ENCODE results near the gene PGM2.

The PGM2 gene

GRCh38 chr4:37827030-37827685 lies 672 bp downstream of the PGM2 start:
- H3K27ac ChIP-seq (ENCODE audit: low read length): no peak overlapping the region
- no peaks in the 10 kb centered on the region for H3F3A ChIP-seq (ENCODE audit: insufficient read depth, low read length)
- H3K4me2 ChIP-seq (ENCODE audit: low read depth, low read length): peak overlapping the region; percentile 79
- no peaks in the 10 kb centered on the region for H3K9me3 ChIP-seq (replicated peaks; ENCODE audit: insufficient read depth, low read length)
- H3K9me2 ChIP-seq (replicated peaks; ENCODE audit: insufficient read depth, low read length): no peaks in the 10 kb centered on the region
- H3K36me3 ChIP-seq (replicated peaks; ENCODE audit: insufficient read depth, low read length): no peaks in the 10 kb centered on the region
- H3K4me1 ChIP-seq (ENCODE audit: low read length): peaks cover 9% of the 10 kb centered on the region; the same call in 1 of the 2 replicates
- peaks cover 13% of the 10 kb centered on the region for H3K79me2 ChIP-seq (ENCODE audit: low read length)
- peak overlapping the region; percentile 84 for H3K4me3 ChIP-seq (ENCODE audit: low read length)
- peak overlapping the region; percentile 94 for H2AFZ ChIP-seq (ENCODE audit: low read length)
- H4K20me1 ChIP-seq (ENCODE audit: insufficient read depth, low read length): no peaks in the 10 kb centered on the region
- TF ChIP-seq EZH2phosphoT487 (IDR thresholded peaks at IDR 0.05; ENCODE audit: low read length) (no peak), CTCF (IDR thresholded peaks at IDR 0.05; ENCODE audit: low read length) (no peak), EZH2 (optimal IDR thresholded peaks at IDR 0.05; ENCODE audit: low read depth, low read length) (no peak)
- peak; percentile 6 for DNase-seq
- no peaks in the 10 kb centered on the region for H3K27me3 ChIP-seq (replicated peaks; ENCODE audit: insufficient read depth, low read length)
- peak overlapping the region; percentile 59 for H3K9ac ChIP-seq (ENCODE audit: low read length)

- H3K27me3 ChIP-seq (replicated peaks; ENCODE audit: insufficient read depth, low read length): no peaks in the 10 kb centered on the region
- H3K4me3 ChIP-seq (ENCODE audit: low read length): peak overlapping the region; percentile 84
- peaks cover 9% of the 10 kb centered on the region; the same call in 1 of the 2 replicates for H3K4me1 ChIP-seq (ENCODE audit: low read length)
- H3K9me3 ChIP-seq (replicated peaks; ENCODE audit: insufficient read depth, low read length): no peaks in the 10 kb centered on the region
- no peaks in the 10 kb centered on the region for H3F3A ChIP-seq (ENCODE audit: insufficient read depth, low read length)
- H4K20me1 ChIP-seq (ENCODE audit: insufficient read depth, low read length): no peaks in the 10 kb centered on the region
- peaks cover 13% of the 10 kb centered on the region for H3K79me2 ChIP-seq (ENCODE audit: low read length)
- no peaks in the 10 kb centered on the region for H3K36me3 ChIP-seq (replicated peaks; ENCODE audit: insufficient read depth, low read length)
- TF ChIP-seq EZH2 (optimal IDR thresholded peaks at IDR 0.05; ENCODE audit: low read depth, low read length): no peak
- no peak for TF ChIP-seq CTCF (IDR thresholded peaks at IDR 0.05; ENCODE audit: low read length)
- no peak for TF ChIP-seq EZH2phosphoT487 (IDR thresholded peaks at IDR 0.05; ENCODE audit: low read length)
- H3K9me2 ChIP-seq (replicated peaks; ENCODE audit: insufficient read depth, low read length): no peaks in the 10 kb centered on the region
- no peak for DNase-seq
- no peak overlapping the region for H2AFZ ChIP-seq (ENCODE audit: low read length)
- peak overlapping the region; percentile 79 for H3K4me2 ChIP-seq (ENCODE audit: low read depth, low read length)
- H3K27ac ChIP-seq (ENCODE audit: low read length): no peak overlapping the region
- no peak overlapping the region for H3K9ac ChIP-seq (ENCODE audit: low read length)
Observed at GRCh38 chr4:37827802-37828321, 1.4 kb downstream of the PGM2 start.

- H3K27me3 ChIP-seq (replicated peaks; ENCODE audit: insufficient read depth, low read length): no peaks in the 10 kb centered on the region
- H3F3A ChIP-seq (ENCODE audit: insufficient read depth, low read length): no peaks in the 10 kb centered on the region
- H3K36me3 ChIP-seq (replicated peaks; ENCODE audit: insufficient read depth, low read length): no peaks in the 10 kb centered on the region
- H3K4me3 ChIP-seq (ENCODE audit: low read length): no peak overlapping the region
- TF ChIP-seq EZH2 (optimal IDR thresholded peaks at IDR 0.05; ENCODE audit: low read depth, low read length) (no peak), CTCF (IDR thresholded peaks at IDR 0.05; ENCODE audit: low read length) (no peak), EZH2phosphoT487 (IDR thresholded peaks at IDR 0.05; ENCODE audit: low read length) (no peak)
- no peaks in the 10 kb centered on the region for H3K9me3 ChIP-seq (replicated peaks; ENCODE audit: insufficient read depth, low read length)
- no peaks in the 10 kb centered on the region for H4K20me1 ChIP-seq (ENCODE audit: insufficient read depth, low read length)
- no peak overlapping the region for H3K27ac ChIP-seq (ENCODE audit: low read length)
- H3K79me2 ChIP-seq (ENCODE audit: low read length): peaks cover 13% of the 10 kb centered on the region
- H3K4me2 ChIP-seq (ENCODE audit: low read depth, low read length): no peak overlapping the region
- no peak overlapping the region for H2AFZ ChIP-seq (ENCODE audit: low read length)
- no peaks in the 10 kb centered on the region for H3K9me2 ChIP-seq (replicated peaks; ENCODE audit: insufficient read depth, low read length)
- H3K9ac ChIP-seq (ENCODE audit: low read length): no peak overlapping the region
- DNase-seq: no peak
- peaks cover 9% of the 10 kb centered on the region; the same call in 1 of the 2 replicates for H3K4me1 ChIP-seq (ENCODE audit: low read length)
Observed at GRCh38 chr4:37828843-37829242, 2.4 kb downstream of the PGM2 start.

Data from MM.1S (cell line).